Measurements from ENCODE around the gene RPL36A.

The RPL36A gene

GRCh38 chrX:101368800-101369199, 22.0 kb upstream of the RPL36A start:
- TF ChIP-seq POLR2AphosphoS5 (IDR thresholded peaks at IDR 0.05; ENCODE audit: low read depth, low read length): no peak
- TF ChIP-seq TAF1 (IDR thresholded peaks at IDR 0.05; ENCODE audit: borderline replicate concordance, low read depth, low read length): no peak
- no peak for TF ChIP-seq POLR2A (IDR thresholded peaks at IDR 0.05; ENCODE audit: low read depth, low read length)
- no peak for DNase-seq (ENCODE audit: insufficient read length)
- FAIRE-seq: no peak

GRCh38 chrX:101369687-101370086, 21.1 kb upstream of the RPL36A start:
- TF ChIP-seq POLR2AphosphoS5 (IDR thresholded peaks at IDR 0.05; ENCODE audit: low read depth, low read length) (no peak), POLR2A (IDR thresholded peaks at IDR 0.05; ENCODE audit: low read depth, low read length) (no peak), TAF1 (IDR thresholded peaks at IDR 0.05; ENCODE audit: borderline replicate concordance, low read depth, low read length) (no peak)
- DNase-seq (ENCODE audit: insufficient read length): no peak
- FAIRE-seq: no peak

- no peak for DNase-seq (ENCODE audit: insufficient read length)
- TF ChIP-seq POLR2A (IDR thresholded peaks at IDR 0.05; ENCODE audit: low read depth, low read length) (no peak), TAF1 (IDR thresholded peaks at IDR 0.05; ENCODE audit: borderline replicate concordance, low read depth, low read length) (no peak), POLR2AphosphoS5 (IDR thresholded peaks at IDR 0.05; ENCODE audit: low read depth, low read length) (no peak)
- peak; percentile 77 for FAIRE-seq
Observed at GRCh38 chrX:101370888-101371504, 19.8 kb upstream of the RPL36A start.

DNA sequence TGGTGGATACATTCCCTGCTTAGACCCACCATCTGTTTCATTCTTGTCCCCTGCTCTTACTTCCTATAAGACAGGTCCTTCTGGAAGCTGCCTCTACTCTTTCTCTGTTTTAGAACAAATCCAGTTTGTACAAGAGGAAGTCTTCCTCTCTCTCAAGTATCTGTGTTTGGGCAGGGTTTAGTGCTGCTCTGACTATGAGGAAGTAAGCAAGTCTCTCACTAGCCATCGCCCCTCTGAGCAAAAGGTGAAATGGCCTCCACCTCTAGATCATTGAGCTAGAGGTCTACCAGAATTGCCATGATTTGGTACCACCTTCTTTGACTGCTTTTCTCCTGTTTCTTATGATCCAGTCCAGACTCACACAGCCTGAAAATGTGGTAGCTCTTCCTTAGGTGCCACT, 13.3 kb upstream of the RPL36A start:
- DNase-seq (ENCODE audit: insufficient read length): no peak
- no peak for FAIRE-seq
- TF ChIP-seq POLR2A (IDR thresholded peaks at IDR 0.05; ENCODE audit: low read depth, low read length) (no peak), POLR2AphosphoS5 (IDR thresholded peaks at IDR 0.05; ENCODE audit: low read depth, low read length) (no peak), TAF1 (IDR thresholded peaks at IDR 0.05; ENCODE audit: borderline replicate concordance, low read depth, low read length) (no peak)

GRCh38 chrX:101383679-101384205, 7.1 kb upstream of the RPL36A start:
- DNase-seq (ENCODE audit: insufficient read length) (no peak), FAIRE-seq (peak; percentile 53)
- no peak for TF ChIP-seq POLR2AphosphoS5 (IDR thresholded peaks at IDR 0.05; ENCODE audit: low read depth, low read length)
- TF ChIP-seq TAF1 (IDR thresholded peaks at IDR 0.05; ENCODE audit: borderline replicate concordance, low read depth, low read length): no peak
- no peak for TF ChIP-seq POLR2A (IDR thresholded peaks at IDR 0.05; ENCODE audit: low read depth, low read length)

DNA sequence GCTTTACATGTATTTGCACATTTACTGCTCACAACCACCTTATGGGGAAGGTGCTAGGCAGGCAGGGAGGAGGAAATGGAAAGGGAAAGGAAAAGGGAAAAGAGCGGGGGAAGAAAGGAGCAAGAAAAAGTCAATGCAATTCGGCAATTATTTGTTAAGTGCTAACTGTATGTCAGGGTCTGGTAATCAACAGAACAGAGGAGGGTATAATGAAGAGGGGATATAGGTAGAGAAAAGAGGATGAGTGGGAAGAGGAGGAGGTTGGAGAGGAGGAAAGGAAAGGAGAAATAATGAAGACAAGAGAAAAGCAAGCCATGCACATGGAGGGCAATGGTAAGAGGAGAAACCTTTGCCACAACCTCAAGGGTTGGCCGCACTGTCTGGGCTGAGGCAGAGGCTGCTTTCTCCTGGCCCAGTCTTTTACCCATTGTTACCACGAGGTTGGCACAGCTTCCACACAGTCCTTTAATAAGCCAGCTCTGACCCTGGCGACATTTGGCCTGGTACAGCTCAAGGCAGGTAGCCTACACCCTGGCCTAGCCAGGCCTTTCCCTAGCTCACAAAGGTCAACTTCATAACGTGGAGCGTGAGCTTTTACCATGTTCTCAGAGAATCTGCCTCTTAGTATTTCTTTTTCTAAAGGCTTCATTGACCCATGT, 5.7 kb upstream of the RPL36A start:
- TF ChIP-seq POLR2A (IDR thresholded peaks at IDR 0.05; ENCODE audit: low read depth, low read length): no peak
- TF ChIP-seq TAF1 (IDR thresholded peaks at IDR 0.05; ENCODE audit: borderline replicate concordance, low read depth, low read length): no peak
- no peak for TF ChIP-seq POLR2AphosphoS5 (IDR thresholded peaks at IDR 0.05; ENCODE audit: low read depth, low read length)
- DNase-seq (ENCODE audit: insufficient read length) (no peak), FAIRE-seq (peak; percentile 61)

GRCh38 chrX:101385795-101386541, 4.8 kb upstream of the RPL36A start, which contains the start of gene BTK:
TSS of gene BTK (minus strand) at chrX:101386191. CDS start at chrX:101375284, 10,907 bp downstream.
- FAIRE-seq (peak; percentile 93), DNase-seq (ENCODE audit: insufficient read length) (no peak)
- TF ChIP-seq POLR2A (IDR thresholded peaks at IDR 0.05; ENCODE audit: low read depth, low read length) (peak; percentile 83), TAF1 (IDR thresholded peaks at IDR 0.05; ENCODE audit: borderline replicate concordance, low read depth, low read length) (peak; percentile 52; the same call in 1 of the 2 replicates), POLR2AphosphoS5 (IDR thresholded peaks at IDR 0.05; ENCODE audit: low read depth, low read length) (peak; percentile 74)

- no peak for TF ChIP-seq TAF1 (IDR thresholded peaks at IDR 0.05; ENCODE audit: borderline replicate concordance, low read depth, low read length)
- FAIRE-seq (no peak), DNase-seq (ENCODE audit: insufficient read length) (no peak)
Observed at GRCh38 chrX:101386542-101386885, 4.3 kb upstream of the RPL36A start.

- no peak for DNase-seq (ENCODE audit: insufficient read length)
- TF ChIP-seq TAF1 (IDR thresholded peaks at IDR 0.05; ENCODE audit: borderline replicate concordance, low read depth, low read length): no peak
- TF ChIP-seq POLR2AphosphoS5 (IDR thresholded peaks at IDR 0.05; ENCODE audit: low read depth, low read length): no peak
- TF ChIP-seq POLR2A (IDR thresholded peaks at IDR 0.05; ENCODE audit: low read depth, low read length): no peak
- FAIRE-seq: no peak
Observed at GRCh38 chrX:101388604-101389003, 2.2 kb upstream of the RPL36A start.

DNA sequence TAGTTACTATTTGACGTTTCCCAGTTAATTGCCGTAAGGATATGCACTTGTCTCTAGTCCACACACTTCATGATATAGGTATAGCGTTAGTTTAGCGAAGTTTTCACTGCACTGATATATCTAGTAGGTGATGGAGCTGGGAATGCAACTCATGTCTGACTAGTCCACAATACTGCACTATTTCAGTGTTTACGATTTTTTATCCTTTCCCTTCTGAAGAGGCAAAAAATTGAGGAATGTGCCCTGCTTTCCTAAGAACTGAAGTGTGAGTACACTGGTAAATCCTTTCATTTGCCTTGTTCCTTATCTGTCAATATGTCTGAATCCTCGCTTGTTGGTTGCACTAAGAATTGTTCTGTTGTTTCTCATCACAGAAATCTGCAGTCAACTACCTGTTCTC, 1.0 kb downstream of the RPL36A start:
- FAIRE-seq (peak; percentile 30), DNase-seq (ENCODE audit: insufficient read length) (no peak)
- TF ChIP-seq POLR2AphosphoS5 (IDR thresholded peaks at IDR 0.05; ENCODE audit: low read depth, low read length) (no peak), TAF1 (IDR thresholded peaks at IDR 0.05; ENCODE audit: borderline replicate concordance, low read depth, low read length) (no peak), POLR2A (IDR thresholded peaks at IDR 0.05; ENCODE audit: low read depth, low read length) (no peak)

DNA sequence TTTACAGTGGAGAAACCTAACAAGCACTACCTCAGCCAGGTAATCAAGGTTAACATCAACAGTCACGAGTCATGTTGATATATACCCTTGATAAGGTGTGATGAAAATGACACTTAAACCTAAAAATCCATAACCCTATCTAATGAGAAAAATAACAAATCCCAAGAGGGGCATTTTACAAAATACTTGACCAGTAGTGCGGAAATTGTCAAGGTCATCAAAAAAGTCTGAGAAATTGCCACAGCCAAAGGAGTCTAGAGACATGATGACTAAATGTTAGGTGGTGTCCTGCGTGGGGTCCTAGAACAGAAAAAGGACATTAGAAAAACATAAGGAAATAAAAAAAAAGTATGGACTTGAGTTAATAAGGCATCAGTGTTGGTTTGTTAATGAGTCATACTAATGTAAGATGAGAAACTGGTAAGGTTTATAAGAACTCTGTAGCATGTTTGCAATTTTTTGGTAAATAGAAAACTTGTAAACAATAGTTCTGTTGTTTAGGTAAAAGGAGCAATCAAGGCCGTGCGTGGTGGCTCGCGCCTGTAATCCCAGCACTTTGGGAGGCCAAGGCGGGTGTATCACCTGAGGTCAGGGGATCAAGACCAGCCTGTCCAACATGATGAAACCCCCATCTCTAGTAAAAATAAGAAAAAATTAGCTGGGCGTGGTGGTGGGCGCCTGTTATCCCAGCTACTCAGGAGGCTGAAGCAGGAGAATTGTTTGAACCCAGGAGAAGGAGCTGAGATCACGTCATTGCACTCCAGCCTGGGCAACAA, 2.9 kb downstream of the RPL36A start:
- no peak for DNase-seq (ENCODE audit: insufficient read length)
- TF ChIP-seq TAF1 (IDR thresholded peaks at IDR 0.05; ENCODE audit: borderline replicate concordance, low read depth, low read length): no peak
- TF ChIP-seq POLR2AphosphoS5 (IDR thresholded peaks at IDR 0.05; ENCODE audit: low read depth, low read length): no peak
- TF ChIP-seq POLR2A (IDR thresholded peaks at IDR 0.05; ENCODE audit: low read depth, low read length): no peak; the same call in 1 of the 2 replicates
- no peak for FAIRE-seq
